Occipital lobe (tissue), 2 donors: ENCODE data around the gene ATG10. TPM values are rescaled to one million over a fixed set of nuclear protein-coding genes. Genes with fewer than 3 reads are reported as not detected.
"Not testable (repeated sequence)": the region's sequence is repeated elsewhere in the genome, so short reads cannot be mapped to it uniquely, and the experiment has no call there.

Source experiments
- DNase-seq: peaks from one replicate; lab custom pipeline; 2025; lab: John Stamatoyannopoulos, UW
- total RNA-seq: library from RNA; depleted of rRNA; stranded (reverse); fragments of >200 nt; gene quantifications from one replicate; pipeline ENCODE4 v1.2.3, GENCODE V29; 2014

Gene ATG10
- total RNA-seq, 1 donor from 2014 or later: 6.1 TPM

DNA sequence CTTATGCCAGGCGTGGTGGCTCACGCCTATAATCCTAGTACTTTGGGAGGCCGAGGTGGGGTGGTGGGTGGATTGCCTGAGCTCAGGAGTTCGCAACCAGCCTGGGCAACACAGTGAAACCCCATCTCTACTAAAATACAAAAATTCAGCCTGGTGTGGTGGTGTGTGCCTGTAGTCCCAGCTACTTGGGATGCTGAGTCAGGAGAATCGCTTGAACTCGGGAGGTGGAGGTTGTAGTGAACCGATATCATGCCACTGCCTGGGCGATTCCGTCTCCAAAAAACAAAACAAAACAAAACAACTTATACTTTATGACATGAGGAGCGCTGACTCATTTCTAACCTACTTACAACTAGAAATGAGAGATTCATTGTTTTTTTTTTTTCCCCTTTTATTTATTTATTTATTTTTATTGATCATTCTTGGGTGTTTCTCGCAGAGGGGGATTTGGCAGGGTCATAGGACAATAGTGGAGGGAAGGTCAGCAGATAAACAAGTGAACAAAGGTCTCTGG, 10.4 kb downstream of the ATG10 start:
- DNase-seq: not testable (repeated sequence)

DNA sequence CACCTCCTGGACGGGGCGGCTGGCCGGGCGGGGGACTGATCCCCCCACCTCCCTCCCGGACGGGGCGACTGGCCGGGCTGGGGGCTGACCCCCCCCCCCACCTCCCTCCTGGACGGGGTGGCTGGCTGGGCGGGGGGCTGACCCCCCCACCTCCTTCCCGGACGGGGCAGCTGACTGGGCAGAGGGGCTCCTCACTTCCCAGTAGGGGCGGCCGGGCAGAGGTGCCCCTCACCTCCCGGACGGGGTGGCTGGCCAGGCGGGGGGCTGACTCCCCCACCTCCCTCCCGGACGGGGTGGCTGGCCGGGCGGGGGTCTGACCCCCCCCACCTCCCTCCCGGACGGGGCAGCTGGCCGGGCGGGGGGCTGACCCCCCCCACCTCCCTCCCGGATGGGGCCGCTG, 11.3 kb downstream of the ATG10 start:
- DNase-seq: not testable (repeated sequence)

DNA sequence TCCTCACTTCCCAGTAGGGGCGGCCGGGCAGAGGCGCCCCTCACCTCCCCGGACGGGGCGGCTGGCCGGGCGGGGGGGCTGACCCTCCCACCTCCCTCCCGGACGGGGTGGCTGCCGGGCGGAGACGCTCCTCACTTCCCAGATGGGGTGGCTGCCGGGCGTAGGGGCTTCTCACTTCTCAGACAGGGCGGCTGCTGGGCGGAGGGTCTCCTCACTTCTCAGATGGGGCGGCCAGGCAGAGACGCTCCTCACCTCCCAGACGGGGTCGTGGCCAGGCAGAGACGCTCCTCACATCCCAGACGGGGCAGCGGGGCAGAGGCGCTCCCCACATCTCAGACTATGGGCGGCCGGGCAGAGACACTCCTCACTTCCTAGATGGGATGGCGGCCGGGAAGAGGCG, 11.7 kb downstream of the ATG10 start:
- DNase-seq: not testable (repeated sequence)

DNA sequence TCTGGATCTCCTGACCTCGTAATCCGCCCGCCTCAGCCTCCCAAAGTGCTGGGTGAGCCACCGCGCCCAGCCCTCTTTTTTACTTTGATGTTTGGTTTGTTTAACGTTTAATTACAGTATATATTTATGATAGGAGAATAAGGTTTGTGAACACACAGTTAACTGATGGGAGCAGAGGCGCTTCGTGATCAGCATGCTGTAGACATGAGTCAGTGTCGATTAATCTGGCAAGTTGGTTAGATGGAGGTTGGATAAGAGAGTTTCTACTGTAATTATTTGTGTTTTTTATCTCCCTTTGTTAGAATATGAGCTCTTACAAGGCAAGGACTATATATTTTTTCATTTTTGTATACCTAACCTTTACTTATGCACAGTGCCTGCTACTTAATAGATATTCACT, 14.3 kb downstream of the ATG10 start:
- DNase-seq: no peak

DNA sequence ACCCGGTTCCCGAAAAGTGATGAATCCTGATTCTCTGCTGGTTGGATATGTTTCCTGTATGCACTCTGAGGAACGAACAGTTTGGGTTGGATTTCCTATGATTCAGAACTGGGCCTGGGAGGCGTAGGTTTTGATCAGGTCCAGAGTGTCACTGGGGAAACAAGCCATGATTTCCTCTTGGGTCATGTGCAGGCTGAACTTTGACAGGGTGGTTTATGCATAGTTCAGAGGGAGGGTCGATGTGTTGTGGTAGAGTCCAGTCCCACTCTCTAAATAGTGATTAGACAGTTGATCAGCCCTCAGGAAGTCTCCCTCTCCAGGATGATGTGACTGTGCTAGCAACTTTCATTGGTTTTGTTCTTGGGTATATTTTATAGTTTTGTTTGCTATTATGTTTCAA, 17.4 kb downstream of the ATG10 start:
- no peak for DNase-seq

DNA sequence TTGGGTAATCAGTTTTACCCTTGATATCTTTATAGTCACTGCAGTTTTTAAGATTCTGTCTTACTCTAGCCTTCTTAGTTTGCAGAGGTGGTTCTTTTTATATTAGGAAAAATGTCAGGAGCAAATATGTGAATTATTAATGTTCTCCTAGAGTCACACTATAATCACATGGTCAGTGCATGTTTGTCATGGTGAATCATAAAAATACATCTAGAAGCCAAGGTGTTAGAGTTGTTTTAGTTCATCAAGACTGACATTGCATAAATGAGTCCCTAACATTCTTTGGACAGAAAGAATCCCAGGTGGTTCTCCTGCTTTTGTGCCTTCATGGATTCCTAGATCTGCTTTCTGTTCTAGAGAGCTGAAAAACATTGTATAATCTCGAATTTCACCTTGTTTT, 22.9 kb downstream of the ATG10 start:
- DNase-seq: no peak

DNA sequence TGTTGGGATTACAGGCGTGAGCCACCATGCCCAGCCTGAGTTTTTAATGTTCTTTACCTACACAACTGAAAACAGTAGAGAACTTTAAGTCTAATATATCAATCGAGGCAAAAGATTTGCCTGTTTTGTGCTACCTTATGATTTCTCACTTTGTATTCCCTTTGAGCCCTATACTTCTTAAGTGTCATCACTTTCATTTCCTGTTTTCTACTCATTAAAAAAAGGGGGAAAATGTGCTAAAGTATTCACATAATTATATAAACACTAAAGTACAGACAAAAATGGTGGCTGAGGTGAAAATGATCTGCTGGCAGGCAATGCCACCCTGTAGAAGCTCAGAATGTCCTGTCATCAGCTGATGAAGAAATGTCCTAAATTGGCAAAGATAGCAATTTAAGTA, 23.6 kb downstream of the ATG10 start:
- DNase-seq: no peak

DNA sequence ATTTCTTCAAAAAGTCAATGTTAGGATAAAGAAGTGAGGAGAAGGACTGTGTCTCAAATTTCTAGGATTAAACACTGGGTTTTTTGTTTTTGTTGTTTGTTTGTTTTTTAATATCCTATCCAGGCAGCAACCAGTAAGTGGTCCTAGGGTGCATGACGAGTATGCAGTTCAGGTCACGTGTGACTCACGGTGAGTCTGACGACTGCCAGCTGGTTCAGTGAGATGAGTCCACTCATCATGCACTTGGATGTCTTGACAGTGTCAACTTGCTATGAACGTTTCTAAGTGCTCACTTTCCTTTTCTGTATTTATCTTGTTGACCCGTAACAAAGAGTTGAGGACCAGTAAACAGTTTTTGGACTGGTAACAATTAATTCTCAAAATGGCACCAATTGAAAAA, 32.7 kb downstream of the ATG10 start:
- no peak for DNase-seq

DNA sequence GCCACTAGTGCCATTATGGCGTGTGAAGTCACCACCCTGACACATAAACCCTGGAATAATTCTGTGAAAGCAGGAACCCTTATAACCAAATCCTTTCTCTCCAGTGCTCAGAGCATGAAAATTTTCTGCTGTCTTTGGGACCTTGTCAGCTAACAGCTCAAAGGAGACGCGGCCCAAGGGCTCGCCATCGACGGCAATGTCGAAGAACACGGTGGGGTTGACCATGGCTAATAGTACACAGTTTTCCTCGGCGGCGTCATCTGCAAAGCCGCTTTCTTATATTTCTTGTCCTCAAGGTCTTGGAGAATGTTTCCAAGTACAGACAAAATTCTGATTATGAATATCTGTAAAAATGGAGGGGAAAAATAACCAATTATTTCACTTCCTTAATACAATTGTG, 38.0 kb downstream of the ATG10 start:
- DNase-seq: not testable (repeated sequence)

DNA sequence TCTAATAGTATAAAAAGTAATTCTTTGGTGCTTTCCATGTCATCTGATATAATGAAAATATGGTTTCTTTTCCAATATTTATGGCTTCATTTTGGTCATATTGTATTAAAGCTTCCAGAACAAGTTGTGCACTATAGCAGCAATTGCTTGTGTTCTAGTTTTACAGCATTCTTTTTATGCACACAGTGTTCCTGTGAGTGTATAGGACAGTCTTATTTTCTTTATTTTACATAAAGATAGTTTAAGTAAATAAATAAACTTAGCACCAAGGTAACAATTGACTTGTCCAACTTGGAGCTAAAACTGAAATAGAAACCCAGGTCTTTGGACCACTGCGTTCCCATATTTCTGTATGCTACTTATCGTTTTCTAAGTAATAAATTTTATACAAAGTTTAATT, 38.9 kb downstream of the ATG10 start:
- no peak for DNase-seq

DNA sequence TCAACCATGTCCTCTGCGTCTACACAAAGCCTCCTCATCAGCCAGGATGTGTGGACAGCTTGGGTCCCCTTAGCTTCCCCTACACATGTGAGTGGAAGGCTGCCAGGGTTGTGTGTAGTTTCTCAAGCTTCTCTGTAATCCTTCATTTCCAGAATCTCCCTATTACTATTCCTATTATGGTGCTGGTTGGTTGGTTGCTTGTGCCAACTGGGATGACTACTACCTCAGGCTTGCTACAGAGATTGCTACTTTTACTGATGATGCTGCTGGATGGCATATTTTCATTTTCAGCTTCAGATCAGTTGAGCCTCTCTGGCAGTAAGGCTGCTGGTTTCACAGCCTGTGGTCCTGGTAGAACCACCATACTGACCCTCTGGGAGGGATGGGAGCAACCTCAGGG, 39.9 kb downstream of the ATG10 start:
- no peak for DNase-seq

DNA sequence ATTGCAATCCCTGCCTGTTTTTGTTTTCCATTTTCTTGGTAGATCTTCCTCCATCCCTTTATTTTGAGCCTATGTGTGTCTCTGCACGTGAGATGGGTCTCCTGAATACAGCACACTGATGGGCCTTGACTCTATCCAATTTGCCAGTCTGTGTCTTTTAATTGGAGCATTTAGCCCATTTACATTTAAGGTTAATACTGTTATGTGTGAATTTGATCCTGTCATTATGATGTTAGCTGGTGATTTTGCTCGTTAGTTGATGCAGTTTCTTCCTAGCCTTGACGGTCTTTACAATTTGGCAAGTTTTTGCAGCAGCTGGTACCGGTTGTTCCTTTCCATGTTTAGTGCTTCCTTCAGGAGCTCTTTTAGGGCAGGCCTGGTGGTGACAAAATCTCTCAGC, 42.8 kb downstream of the ATG10 start:
- not testable (repeated sequence) for DNase-seq

DNA sequence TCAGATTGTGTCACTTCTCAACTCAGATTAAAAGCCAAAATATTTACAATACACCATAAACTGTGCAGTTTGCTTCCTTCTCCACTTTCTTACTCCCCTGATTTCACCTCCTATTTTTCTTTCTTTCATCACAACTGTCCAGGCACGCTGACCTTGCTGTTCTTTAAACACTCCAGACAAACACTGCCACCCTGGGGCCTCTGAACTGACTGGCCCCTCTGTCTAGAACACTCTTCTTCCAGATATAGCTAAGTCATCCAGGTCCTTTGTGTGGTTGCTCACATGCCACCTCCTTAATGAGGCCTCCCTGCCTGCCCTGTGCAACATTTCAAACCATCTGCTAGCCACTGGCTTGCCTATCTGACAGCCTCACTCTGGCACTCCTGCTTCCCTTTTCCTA, 46.6 kb downstream of the ATG10 start:
- no peak for DNase-seq

DNA sequence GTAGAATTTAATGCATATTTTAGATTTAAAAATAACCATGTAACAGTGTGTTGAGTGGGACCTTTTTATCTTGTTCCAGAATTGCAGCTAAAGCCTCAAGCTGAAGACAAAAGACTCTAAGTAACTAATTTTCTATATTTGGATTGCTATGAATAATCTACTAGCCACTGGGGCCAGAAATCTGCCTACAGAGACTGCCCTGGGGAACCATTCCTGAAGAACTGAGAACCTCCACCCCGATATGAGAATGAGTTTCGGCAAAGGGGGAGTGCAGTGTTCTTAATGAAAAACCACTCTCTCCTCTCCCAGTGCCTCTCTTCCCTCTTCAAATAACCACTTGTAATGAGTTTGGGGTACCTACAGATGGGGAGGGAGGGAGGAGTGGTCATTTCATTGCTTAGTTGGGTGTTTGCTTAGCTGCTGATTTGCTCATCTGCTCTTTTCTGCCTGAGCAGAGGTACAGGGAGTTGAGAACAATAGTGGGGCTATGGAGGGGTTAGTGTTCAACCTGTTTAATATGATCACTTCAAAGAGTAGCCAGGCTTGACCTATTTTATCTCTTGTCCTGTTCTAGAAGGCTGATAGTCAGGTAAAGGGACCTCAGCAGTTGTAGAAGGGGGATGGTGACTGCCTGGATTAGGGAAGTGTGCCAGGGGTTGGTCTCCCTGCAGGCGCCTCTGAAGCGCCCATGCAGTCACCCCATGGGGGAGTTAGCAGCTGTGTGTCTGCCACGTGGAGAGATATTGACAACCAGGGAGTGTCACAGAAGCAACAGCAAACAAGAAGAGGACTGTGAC, 47.7 kb downstream of the ATG10 start:
- DNase-seq: no peak

DNA sequence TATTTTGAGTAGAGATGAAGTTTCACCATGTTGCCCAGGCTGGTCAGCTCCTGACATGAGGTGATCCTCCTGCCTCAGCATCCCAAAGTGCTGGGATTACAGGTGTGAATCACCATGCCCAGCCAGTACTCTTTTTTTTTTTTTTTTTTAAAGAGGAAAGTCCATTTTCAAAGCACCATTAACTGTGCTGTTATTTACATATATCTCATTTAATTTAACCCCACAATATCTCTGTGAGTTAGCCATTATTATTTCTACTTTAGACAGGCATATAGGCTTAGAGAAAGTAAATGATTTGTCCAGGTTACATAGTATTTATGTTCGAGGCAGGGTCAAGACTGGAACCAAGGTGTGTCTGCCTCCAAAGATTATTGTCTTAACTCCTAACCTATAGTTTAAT, 50.7 kb downstream of the ATG10 start:
- no peak for DNase-seq

DNA sequence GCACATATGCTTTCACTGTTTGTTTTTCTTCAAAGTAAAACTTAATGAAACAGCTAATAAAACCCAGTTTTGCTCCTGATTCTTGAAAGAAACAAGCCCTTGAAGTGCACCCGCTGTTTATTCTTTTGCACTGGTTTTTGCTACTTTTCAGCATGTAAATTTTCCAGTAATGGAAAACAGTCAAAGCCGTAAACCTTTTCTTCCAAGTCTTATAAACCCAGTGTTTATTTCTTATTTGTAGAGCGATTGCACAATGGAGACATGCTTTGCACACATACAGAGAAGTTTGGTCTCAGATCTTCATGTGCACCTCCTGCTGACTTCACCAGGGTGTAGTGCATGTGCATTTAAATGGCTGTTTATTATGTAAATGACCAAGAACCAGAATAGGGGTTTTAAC, 51.8 kb downstream of the ATG10 start:
- no peak for DNase-seq

DNA sequence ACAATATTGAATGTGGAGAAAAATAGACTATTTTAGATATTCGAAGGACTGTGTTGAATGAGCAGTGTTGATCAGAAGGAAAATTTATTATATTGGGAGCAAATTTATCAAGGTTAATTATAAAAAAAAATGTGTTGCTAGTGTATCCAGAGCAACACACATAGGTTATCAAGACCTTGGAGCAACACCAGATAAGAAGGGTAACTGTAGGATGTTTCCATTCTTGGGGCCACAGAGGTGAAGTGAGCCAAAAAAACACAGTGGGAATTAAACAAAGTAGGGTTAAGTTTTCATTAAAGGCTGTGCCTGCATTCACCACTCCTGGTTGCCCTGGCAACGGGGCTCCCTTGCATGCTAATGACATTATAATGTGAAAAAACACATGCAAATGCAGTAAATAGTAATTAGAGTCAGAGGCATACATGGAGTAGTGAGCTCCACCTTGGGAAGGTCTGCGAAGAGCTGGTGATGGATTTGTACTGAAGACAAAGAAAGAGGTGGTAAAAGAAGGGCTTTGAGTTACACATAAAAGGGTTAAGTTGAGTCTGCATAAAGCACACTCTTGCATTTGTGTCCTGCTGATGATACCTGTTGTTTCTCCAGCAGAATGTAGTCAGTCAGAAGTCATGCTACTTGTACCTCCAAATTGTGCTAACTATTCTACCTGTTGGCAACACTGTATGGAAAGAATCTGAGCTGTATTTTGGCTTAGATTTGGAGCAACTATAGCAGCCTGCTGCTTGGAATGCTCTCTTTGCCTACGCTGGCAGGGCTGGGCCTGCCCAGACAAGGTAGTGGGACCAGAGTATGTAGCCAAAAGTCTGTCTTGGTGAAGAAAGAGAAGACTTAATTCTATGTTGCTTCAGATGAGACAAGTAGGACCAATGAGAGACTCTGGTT, 59.6 kb downstream of the ATG10 start:
- no peak for DNase-seq

DNA sequence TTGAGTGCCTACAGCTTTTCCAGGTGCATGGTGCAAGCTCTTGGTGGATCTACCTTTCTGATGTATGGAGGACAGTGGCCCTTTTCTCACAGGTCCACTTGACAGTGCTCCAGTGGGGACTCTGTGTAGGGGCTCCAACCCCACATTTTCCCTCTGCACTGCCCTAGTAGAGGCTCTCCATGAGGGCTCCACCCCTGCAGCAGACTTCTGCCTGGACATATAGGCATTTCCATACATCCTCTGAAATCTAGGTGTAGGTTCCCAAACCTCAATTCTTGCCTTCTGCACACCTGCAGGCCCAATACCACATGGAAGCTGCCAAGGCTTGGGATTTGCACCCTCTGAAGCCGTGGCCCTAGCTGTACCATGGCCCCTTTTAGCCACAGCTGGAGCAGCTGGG, 71.1 kb downstream of the ATG10 start:
- DNase-seq: not testable (repeated sequence)

DNA sequence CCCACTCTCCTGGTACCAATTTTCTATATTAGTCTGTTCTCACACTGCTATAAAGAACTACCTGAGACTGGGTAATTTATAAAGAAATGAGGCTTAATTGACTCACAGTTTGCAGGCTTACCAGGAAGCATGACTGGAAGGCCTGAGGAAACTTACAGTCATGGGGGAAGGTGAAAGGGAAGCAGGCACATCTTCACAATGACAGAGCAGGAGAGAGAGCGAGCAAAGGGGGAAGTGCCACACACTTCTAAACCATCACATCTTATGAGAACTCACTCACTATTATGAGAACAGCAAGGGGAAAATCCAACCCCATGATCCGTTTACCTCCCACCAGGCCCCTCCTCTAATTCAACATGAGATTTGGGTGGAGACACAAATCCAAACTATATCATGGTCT, 72.2 kb downstream of the ATG10 start:
- DNase-seq: no peak

DNA sequence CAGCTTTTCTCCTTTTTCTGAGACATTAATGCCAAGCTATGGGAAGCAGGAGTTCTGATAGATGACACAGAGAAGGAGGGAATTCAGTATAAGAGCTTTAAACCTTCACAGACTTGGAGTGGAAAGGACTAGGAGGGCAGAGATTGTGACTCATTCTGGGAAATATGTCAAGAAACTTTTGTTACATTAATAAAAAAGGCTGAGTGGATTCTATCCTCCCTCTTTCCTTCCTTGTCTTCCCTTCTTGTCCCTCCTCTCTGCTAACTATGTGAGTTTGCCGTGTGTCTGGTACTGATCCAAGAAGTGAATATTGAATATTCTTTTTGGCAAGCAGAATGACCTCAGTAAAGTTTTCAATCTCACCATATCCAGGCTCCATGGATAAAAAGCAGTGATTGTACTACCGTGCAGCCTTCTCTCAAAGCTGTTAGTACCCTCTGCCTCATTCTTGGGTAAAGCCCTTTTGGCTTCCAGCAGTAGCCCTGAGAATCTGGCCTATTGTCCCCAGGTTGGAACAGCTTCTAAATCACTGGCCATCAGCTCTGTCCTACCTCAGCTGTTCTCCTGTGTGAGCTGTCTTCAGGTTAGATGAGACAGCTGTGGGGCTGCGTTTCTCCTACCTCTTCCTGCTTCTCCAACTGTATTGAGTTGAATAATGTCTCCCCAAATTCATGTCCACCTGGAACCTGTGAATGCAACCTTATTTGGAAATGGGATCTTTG, 73.9 kb downstream of the ATG10 start:
- DNase-seq: no peak

DNA sequence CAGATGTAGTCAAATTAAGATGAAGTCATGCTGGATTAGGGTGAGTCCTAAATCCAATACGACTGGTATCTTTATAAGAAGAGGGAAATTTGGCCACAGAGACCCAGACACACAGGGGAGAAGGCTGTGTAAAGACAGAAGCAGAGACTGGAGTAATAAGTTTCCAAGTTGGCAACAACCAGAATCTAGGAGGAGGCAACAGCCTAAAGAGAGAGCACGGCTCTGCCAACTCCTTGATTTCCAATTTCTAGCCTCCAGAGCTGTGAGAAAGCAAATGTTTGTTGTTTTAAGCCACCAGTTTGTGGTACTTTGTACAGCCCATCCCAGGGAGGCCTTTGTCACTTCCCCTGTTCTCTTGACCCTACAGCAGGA, 74.4 kb downstream of the ATG10 start:
- DNase-seq: no peak

DNA sequence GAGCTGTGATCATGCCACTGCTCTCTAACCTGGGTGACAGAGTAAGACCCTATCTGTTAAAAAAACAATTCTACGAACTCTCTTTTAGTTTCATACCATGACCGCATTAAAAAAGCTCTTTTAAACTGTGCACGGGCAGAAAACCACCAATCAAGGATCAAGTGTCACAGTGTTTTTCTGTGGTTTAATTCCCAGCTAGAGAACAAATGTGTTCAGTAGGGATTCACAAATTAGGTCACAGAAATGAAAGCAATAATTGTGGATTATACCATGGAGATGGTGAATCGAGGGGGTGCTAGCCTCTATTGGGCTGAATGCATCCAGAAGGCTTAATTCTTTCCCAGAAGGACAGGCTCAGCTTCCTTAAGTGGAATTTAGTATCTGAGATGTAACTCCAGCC, 79.1 kb downstream of the ATG10 start:
- DNase-seq: no peak
